Epithelial cell of esophagus (primary cell): Measurements from ENCODE around the gene IL37.

ENCODE experiments used
- DNase-seq: peaks from one replicate; pipeline ENCODE4 v3.0.0; 2010; ENCODE audit warnings: low read depth
- H3K4me3 ChIP-seq: 2 replicates; pipeline ENCODE4 v1.5.1; 2011; ENCODE audit warnings: mild to moderate bottlenecking, low read length, control low read depth
- CTCF ChIP-seq: IDR thresholded peaks from 2 replicates; pipeline ENCODE4 v1.5.1; 2011; ENCODE audit warnings: low read depth, mild to moderate bottlenecking, low read length, control low read depth, inconsistent platforms; ENCODE audit not compliant: insufficient read depth; ENCODE audit errors: missing control alignments

The IL37 gene

GRCh38 chr2:112946086-112946485 is 35.1 kb downstream of the IL37 start:
- no peak for TF ChIP-seq CTCF
- no peak for DNase-seq
- H3K4me3 ChIP-seq, result no peak overlapping the region

- TF ChIP-seq CTCF, result no peak
- no peak for DNase-seq
Measured at GRCh38 chr2:112947374-112947773, 36.4 kb downstream of the IL37 start.

GRCh38 chr2:112949456-112949855 is 38.5 kb downstream of the IL37 start:
- H3K4me3 ChIP-seq, result no peak overlapping the region
- DNase-seq, result no peak
- TF ChIP-seq CTCF, result no peak

More at GRCh38 chr2:112947374-112947773, 36.4 kb downstream of the IL37 start:
- no peak overlapping the region for H3K4me3 ChIP-seq

GRCh38 chr2:112954364-112954763 is 43.4 kb downstream of the IL37 start:
- TF ChIP-seq CTCF, result no peak
- H3K4me3 ChIP-seq, result no peak overlapping the region
- DNase-seq, result peak; percentile 33

- DNase-seq, result no peak
- TF ChIP-seq CTCF, result no peak
- H3K4me3 ChIP-seq, result no peak overlapping the region
Measured at GRCh38 chr2:112957511-112957910, 46.5 kb downstream of the IL37 start.

GRCh38 chr2:112958428-112959108 is 47.6 kb downstream of the IL37 start:
- peak; percentile 76 for DNase-seq
- TF ChIP-seq CTCF, result peak; percentile 90
- H3K4me3 ChIP-seq, result no peak overlapping the region

GRCh38 chr2:112959109-112959812 is 48.3 kb downstream of the IL37 start:
- TF ChIP-seq CTCF, result no peak
- no peak overlapping the region for H3K4me3 ChIP-seq
- DNase-seq, result peak; percentile 44
